Activated T-cell treated with anti-CD3 and anti-CD28 coated beads for 24 hours (primary cell): ENCODE results near the gene IGSF8.

Experiments
- DNase-seq: peaks from one replicate; pipeline ENCODE4 v3.0.0-alpha.2; 2020; ENCODE audit warnings: low read depth

Gene IGSF8, protein sequence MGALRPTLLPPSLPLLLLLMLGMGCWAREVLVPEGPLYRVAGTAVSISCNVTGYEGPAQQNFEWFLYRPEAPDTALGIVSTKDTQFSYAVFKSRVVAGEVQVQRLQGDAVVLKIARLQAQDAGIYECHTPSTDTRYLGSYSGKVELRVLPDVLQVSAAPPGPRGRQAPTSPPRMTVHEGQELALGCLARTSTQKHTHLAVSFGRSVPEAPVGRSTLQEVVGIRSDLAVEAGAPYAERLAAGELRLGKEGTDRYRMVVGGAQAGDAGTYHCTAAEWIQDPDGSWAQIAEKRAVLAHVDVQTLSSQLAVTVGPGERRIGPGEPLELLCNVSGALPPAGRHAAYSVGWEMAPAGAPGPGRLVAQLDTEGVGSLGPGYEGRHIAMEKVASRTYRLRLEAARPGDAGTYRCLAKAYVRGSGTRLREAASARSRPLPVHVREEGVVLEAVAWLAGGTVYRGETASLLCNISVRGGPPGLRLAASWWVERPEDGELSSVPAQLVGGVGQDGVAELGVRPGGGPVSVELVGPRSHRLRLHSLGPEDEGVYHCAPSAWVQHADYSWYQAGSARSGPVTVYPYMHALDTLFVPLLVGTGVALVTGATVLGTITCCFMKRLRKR

DNA sequence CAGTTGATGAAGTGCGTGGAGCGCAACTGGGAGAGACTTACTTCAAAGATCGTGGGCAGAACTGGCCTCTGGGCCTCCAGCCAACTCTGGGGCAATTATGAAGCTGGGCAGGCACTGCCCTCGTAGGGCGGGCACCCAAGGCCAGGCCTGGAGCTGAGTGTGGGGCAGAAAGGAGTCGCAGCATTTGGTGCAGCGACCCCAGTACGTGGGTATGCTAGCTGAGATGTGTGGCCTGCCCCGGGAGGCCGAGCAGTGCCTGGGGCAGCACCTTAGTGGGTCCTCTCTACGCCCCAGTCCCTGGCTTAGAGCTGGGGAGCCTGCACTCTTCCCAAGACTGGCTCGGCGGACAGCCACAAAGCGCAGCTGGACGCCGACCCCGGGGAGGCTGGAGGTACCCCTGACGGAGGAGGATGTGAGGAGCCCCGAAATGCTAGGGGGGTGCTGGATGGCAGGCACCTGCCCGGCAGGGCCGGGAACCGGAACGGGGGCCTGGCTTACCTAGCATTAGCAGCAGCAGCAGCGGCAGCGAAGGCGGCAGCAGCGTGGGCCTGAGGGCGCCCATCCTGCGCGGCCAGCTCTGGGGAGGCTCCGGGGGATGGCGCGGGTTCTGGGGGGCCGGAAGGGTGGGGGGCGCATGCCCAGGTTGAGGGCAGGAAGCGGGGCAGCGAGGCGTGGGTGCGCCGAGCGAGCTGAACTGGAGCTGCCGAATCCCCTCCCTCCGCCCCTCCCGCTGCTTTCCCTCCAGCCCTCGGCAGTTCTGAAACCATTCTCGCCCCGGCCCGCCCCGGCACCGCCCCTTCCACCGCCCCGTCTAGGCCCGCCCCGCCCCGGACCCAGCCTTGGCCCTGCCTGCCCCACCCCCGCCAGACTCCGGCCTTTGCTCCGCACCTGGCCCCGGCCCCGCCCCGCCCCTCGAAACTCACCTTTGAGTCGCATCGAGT lies at the start of gene IGSF8:
IGSF8 (minus strand) TSS at position 709 of the 941 bp plus-strand sequence; CDS start at position 562, 147 bp downstream.
- peak; percentile 89 for DNase-seq

DNA sequence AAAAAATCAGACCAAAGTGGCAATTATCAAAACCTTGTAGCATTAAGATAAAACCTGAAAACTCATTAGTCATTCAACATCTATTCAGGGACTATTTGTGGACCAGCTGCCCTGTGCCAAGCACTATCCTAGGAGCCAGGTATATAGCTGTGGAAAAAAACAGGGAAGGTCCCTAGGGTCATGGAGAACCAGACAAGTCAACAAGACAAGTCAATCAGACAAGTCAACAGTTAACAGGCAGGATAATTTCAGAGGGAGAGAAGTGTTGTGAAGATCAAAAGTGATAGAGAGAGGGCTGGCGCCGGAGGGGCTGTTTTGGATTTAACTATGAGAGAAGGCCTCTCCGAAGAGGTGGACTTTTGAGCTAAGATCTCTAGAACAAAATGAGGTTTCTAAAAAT lies 49.7 kb upstream of the IGSF8 start:
- no peak for DNase-seq

DNA sequence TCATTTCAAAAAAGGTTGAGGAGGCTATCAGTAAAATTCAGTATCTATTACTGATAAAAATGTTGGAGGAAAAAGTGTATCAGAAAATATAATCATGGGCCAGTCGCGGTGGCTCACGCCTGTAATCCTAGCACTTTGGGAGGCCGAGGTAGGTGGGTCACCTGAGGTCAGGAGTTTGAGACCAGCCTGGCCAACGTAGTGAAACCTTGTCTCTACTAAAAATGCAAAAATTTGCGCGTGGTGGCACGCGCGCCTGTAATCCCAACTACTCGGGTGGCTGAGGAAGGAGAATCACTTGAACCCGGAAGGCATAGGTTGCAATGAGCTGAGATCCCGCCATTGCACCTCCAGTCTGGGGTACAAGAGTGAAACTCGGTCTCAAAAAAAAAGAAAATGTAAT lies 47.7 kb upstream of the IGSF8 start:
- DNase-seq: no peak

DNA sequence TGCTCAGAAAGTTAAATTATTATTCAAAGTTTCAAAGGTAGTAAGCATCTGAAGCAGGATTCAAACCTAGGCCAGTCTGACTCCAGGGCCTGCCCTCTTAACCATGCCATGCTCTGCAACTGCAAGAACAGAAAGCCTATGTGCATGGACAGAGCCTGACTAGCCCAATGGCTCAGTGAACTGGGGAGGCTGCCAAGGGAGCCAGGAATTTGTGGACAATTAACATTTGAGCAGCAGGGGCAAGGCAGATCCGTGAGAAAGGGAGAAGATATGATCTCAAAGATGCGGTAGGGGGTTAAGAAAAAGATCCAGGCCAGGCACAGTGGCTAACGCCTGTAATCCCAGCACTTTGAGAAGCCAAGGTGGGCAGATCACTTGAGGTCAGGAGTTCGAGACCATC lies 46.5 kb upstream of the IGSF8 start:
- no peak for DNase-seq

DNA sequence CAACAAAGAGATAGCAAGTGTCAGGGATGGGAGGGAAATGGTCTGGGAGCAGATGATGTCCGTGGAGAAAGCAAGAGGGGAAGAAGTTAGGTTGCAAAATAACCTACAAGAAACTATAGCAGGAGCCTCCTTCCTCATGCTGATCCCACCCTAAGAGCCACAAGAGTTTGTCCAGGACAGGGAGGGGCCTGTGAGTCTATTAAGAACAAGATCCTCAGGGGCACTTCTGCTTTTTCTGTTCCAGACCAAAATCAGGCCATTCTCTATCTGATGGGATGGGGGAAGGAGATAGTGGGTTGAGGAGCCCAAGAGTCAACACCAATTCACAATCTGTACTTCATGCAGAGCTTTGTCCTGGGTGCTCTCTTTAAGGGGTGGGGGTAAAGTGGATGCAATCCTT lies 45.3 kb upstream of the IGSF8 start:
- no peak for DNase-seq

DNA sequence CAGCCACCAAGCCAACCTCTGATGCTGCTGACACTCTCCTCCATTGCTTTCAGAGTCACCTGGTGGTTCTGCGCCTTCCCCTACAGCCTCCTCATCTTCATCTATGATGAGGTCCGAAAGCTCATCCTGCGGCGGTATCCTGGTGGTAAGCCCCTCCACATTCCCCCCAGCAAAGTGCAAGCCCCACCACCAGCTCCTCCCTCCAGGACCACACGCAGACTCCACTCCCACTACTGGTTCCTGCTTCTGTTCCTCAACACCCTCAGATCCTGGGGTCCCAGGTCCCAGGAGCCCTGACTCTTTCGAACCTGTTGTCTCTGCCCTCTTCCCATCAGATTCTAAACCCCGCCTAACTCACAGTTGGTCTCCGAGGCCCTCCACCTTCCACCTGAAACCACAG lies 41.4 kb upstream of the IGSF8 start:
- DNase-seq: no peak

DNA sequence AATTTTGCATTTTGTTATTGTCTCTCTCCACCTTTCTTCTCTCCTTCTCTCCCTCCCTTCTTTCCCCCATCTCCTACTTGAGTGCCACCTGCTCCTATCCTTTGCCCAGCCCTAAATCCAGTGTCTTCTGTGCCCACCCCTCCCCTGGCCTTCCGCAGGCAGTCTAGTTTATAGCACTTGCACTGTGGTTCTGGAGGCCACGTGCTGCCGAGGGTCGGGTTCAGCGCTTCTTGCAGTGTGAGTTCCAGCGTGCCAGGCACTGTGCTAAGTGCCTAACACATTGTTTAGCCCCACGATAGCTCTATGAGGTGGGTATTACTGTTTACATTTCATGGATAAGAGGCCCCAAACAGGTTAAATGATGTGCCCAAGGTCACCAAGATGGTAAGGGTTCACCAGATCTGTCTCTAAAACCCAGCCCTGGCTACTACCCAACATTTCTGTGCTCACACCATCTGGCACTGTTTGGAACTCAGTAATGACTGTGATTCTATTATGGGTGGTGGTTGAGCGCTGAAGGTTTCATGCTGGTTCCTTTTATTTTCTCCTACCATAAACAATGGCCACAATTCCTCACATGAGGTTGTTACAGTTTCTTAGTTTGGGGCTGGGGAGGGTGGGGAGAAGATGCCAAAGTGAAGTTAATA lies 38.9 kb upstream of the IGSF8 start:
- no peak for DNase-seq

DNA sequence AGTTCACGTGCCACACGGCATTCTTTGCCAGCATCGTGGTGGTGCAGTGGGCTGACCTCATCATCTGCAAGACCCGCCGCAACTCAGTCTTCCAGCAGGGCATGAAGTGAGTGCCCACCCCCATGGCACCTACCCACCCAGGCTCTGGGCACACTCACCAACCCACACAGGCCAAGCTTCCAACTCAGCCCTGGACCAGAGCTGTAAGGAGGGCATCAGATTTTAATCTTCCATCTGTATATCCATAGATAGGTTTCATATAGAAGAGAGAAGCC lies 38.4 kb upstream of the IGSF8 start:
- DNase-seq: no peak

DNA sequence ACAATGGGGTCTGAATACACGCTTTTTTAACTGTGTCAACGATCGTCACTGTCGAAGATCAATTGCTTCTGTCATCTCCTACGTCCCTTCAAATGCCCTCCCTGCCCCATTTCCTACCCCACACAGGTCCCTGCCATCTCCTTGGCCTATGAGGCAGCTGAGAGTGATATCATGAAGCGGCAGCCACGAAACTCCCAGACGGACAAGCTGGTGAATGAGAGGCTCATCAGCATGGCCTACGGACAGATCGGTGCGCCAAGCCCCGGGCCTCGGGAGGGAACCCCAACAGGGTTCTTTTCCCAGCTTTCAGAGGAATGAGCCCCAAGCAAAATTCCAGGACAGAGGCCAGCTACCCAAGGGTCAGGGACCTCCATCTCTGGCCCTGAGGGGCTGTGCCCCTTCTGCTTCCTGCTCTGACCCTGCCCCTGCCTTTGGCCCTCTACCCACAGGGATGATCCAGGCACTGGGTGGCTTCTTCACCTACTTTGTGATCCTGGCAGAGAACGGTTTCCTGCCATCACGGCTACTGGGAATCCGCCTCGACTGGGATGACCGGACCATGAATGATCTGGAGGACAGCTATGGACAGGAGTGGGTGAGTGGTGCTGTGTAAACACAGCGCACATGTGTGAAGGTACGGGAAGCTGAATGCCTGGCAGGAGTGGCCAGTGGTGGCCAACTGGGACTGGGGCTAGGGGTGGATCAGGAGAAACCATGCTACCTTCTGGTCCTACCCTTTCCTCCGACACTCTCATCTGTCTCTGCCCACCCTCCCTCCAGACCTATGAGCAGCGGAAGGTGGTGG lies 37.9 kb upstream of the IGSF8 start:
- no peak for DNase-seq

DNA sequence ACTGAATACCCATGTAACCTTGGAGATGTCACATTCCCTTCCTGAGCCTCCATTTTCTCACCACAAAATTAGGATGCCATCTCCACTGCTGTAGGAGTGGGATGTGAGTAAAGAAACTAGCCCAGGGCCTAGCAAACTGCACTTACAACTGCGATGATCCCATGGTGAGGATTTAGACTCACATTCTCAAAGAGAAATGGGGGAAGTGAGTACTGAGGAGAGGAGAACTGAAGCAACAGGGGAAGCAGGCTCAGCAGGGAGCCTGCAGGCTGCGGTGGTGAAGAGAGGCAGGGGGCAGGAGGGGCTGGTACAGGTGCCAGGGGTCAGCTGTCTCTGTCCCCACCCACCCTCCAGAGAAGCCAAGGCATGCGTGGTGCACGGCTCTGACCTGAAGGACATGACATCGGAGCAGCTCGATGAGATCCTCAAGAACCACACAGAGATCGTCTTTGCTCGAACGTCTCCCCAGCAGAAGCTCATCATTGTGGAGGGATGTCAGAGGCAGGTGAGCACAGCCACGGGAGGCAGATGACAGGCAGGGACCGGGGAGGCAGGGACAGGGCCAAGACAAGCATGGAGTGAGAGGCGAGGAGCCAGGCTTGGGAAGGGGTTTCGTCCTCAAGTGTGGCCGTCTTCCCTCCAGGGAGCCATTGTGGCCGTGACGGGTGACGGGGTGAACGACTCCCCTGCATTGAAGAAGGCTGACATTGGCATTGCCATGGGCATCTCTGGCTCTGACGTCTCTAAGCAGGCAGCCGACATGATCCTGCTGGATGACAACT lies 36.6 kb upstream of the IGSF8 start:
- DNase-seq: no peak

DNA sequence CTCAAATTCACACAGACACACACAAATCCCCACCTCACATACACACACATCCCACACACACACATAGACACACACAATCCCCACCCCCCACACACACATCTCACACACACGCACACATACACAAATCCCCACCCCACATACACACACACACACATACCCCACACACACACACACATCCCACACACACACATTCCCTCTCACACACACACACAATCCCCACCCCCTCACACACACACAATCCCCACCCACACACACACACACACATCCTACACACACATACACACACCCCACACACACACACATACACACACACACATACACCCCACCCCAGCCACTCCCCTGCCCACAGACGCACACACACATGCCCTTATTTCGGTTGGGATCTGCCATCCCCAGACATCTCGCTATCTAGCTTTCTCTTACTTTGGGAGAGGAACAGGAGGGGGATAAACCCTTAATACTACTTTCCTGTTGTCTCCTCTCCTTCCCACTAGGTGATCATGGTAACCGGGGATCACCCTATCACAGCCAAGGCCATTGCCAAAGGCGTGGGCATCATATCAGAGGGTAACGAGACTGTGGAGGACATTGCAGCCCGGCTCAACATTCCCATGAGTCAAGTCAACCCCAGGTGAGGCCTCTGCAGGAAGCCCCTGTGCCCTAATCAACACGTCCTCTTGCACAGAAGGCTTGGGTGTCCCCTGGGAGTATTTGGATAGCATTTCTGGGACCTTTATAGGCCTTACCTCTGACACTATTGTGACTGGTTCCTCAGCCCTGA lies 35.8 kb upstream of the IGSF8 start:
- DNase-seq: no peak

DNA sequence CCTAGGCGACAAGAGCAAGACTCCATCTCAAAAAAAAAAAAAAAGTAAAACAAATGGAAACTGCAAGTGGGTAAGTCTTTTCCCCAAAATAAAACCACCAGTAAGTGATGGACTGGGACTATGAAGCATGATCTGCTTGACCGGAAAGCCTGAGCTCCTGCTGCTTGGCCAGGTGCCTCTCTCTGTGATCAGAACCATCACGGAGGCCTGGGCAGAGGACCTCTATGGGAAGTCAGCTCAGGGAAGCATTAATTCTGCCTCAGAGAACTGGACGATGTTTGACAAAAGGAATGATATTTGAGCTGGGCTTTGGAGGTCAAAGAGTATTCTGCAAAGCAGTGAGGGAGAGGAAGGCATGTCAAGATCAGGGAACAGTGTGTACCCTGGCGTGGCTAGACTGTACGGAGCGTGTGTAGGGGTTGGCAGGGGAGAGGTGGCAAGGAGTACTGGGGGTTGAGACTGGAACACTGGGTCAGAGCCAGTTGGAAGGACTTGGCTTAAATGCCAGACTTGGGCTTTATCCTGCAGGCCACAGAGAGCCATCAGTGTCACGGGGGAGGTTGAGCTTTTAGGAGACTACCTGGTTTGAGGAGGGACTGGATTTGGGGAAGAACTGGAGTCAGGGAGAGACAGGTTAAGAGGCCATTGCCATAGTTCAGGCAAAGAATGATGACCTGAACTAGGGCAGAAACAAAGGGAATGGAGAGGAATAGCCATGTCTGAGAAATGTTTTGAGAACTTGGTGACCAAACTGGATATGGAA lies 33.6 kb upstream of the IGSF8 start:
- no peak for DNase-seq

DNA sequence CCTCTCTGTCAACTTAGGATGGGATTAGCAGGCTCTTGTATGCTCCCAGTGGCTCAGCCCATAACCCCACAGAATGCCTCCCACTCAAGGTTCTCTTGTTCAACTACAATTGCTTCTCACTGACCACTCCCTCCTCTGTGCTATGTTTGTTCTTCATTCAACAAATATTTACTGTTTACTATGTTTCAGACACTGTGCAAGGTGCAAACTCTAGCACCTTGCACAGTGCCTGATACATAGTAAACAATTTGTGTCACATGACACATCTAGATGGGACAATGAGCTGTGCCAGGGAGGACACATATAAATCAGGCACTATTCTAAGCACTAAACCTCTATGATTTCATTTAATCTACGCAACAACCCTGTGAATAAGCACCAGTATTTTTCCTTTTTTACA lies 32.5 kb upstream of the IGSF8 start:
- DNase-seq: no peak

DNA sequence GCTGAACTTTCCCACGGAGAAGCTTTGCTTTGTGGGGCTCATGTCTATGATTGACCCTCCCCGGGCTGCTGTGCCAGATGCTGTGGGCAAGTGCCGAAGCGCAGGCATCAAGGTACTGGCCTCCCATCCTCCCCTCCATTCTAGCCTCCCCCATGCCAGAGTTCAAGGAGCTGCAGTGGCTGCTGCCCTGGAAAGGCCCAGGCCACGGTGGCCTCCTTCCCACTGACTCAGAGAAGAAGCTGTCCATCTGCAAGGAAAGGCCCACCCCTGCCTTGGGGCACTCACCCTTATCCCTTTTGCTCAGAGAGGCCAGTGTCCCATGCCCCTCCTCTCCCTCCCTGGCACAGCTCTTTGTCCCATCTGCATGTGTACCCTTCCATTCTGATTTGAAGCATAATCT lies 32.1 kb upstream of the IGSF8 start:
- no peak for DNase-seq

DNA sequence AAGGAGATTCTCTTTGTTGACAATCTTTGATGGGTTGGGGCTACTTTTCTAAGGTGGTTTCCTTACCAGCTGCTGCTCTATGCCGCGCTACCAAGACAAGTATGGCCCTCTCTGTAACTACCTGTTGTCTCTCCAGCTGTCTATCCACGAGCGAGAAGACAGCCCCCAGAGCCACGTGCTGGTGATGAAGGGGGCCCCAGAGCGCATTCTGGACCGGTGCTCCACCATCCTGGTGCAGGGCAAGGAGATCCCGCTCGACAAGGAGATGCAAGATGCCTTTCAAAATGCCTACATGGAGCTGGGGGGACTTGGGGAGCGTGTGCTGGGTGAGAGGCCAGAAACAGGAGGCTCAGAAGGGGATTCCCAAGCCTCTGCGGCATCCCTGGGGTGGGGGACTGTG lies 31.5 kb upstream of the IGSF8 start:
- DNase-seq: no peak

DNA sequence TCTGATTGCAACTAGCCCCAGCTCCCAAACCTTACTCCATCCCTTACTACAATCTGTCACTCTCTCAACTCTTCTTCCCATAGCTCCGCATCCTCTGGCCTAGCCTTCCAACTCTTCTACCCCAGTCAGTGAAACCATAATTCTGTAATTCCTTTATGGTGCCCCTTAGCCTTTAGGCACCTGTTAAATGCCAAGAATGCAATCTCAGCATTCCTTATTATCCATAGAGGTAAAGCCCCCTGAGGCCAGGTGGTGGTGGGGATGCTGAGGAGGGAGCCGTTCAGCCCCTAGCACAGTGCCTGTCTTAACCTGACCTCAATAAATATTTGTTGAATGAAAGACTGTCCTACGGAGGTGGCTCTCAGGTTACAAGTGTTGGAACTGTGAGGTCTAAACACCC lies 31.1 kb upstream of the IGSF8 start:
- DNase-seq: no peak

DNA sequence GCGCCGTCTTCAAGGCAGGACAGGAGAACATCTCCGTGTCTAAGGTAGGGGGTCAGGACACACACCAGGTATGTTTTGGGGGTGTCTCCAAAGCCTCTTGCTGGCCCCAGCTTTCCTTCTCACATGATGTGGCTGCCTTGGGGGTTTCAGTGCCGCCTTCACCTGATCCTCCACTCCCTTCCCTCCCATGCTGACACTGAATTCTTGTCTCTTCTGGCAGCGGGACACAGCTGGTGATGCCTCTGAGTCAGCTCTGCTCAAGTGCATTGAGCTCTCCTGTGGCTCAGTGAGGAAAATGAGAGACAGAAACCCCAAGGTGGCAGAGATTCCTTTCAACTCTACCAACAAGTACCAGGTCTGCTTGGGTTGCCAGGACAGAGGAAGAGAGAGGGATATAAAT lies 30.6 kb upstream of the IGSF8 start:
- DNase-seq: no peak

DNA sequence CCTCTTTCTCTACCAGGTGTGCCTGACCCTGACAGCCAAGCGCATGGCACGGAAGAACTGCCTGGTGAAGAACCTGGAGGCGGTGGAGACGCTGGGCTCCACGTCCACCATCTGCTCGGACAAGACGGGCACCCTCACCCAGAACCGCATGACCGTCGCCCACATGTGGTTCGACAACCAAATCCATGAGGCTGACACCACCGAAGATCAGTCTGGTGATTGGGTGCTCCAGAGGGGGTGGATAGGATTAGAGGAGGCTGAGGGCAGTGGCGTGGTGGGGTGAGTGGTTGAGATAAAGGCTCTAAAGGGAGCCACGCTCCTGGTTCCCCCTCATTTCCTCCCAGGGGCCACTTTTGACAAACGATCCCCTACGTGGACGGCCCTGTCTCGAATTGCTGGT lies 30.2 kb upstream of the IGSF8 start:
- no peak for DNase-seq

DNA sequence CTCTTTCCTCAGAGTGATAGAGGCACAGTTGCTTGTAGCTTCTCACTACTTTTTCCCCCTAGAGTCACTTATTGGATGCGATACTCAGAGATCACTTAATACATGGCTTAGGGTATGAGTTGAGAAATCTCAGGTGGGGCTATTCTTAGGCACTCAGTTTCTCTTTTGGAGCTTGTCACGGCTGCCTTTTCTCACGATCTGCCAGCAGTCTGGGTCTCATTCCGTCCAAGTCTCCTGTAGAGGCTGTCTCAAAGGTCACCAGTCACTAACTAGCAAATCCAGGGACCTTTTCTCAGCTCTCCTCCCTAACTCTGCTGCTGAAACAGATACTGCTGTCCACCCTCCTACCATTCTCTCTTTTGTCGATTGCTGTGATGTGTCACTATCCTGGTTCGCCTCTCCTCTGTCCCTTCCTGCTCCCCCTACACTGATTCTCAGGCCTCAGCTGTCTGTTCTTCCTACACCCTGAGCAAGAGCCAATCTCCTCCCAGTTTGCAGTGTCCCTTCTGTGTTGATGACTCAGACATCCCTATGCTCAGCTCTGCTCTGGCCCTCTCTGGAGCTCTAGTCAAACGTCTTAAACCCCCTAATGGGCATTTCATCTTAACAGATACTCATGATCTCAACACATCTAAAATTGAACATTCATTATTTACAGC lies 29.6 kb upstream of the IGSF8 start:
- DNase-seq: no peak
